GM19395 (cell line): ENCODE measurements around the gene LIPK.

Source experiments
- ATAC-seq: cut with Tn5 transposase; IDR thresholded peaks from one replicate; pipeline ENCODE4 v1.9.1; 2021; ENCODE audit warnings: mild to moderate bottlenecking, moderate library complexity; ENCODE audit not compliant: unreplicated experiment

LIPK gene

GRCh38 chr10:88781206-88781605, 75.2 kb downstream of the LIPK start:
- ATAC-seq: no peak

GRCh38 chr10:88782222-88782621, 76.2 kb downstream of the LIPK start:
- no peak for ATAC-seq

DNA sequence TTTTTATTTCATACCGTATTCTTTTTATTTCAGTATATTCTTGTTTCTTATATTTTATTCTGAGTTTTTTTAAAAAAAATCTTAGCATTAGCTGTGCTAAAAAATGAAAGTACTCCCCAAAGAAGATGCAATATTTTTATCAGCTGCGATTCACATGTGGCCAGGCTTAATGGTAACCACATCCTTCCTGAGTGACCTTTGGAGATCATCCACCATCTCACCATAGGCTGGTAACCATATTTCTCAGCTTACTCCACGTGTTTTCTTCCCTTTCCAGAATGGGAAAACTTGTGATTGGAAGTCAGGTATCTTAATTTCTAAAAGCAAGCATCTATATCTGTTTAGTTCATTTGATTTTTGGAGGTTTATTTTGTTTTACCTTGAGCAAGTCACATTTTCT, 77.7 kb downstream of the LIPK start:
- no peak for ATAC-seq

GRCh38 chr10:88786032-88786770, 80.2 kb downstream of the LIPK start:
- no peak for ATAC-seq

DNA sequence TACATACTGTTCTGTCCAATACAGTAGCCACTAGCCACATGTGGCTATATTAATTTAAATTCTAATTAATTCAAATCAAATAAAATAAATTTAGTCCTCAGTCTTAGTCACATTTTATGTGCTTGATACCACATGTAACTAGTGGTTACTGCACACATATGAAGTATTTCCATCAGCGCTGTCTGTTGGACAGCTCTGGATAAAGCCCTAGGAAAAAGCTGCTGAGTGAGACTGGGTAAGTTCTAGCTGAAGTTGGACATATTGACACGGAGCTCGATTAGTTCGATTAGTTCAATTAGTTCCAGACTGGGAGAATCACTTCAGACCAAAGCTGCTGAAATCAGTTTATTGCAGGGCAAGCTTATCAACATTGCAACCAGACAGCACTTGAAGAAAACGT, 81.4 kb downstream of the LIPK start:
- no peak for ATAC-seq

GRCh38 chr10:88788924-88789323, 82.9 kb downstream of the LIPK start:
- ATAC-seq: no peak

GRCh38 chr10:88791924-88792323, 85.9 kb downstream of the LIPK start:
- no peak for ATAC-seq

DNA sequence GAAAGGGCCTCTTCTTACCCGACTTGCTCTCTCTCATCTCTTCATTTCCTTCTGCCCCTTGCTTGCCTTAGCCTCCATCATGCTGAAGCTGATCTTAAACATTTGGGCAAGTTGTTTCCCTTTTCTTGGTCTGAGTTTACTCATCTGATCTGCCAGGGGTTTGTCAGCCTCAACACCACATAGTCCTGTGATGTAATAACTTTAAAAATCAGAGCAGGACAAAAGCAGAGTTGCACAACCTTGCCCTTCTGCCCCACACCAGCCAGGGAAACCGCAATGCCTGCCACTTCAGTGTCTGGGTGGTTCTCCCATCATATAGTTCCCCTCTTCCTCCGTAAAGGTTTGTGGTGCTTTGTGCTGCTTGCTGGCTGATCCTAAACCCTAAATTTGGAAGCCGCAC, 86.6 kb downstream of the LIPK start:
- no peak for ATAC-seq

GRCh38 chr10:88793712-88794299, 87.8 kb downstream of the LIPK start:
- no peak for ATAC-seq

- ATAC-seq: no peak
Observed at GRCh38 chr10:88794731-88795130, 88.7 kb downstream of the LIPK start.

DNA sequence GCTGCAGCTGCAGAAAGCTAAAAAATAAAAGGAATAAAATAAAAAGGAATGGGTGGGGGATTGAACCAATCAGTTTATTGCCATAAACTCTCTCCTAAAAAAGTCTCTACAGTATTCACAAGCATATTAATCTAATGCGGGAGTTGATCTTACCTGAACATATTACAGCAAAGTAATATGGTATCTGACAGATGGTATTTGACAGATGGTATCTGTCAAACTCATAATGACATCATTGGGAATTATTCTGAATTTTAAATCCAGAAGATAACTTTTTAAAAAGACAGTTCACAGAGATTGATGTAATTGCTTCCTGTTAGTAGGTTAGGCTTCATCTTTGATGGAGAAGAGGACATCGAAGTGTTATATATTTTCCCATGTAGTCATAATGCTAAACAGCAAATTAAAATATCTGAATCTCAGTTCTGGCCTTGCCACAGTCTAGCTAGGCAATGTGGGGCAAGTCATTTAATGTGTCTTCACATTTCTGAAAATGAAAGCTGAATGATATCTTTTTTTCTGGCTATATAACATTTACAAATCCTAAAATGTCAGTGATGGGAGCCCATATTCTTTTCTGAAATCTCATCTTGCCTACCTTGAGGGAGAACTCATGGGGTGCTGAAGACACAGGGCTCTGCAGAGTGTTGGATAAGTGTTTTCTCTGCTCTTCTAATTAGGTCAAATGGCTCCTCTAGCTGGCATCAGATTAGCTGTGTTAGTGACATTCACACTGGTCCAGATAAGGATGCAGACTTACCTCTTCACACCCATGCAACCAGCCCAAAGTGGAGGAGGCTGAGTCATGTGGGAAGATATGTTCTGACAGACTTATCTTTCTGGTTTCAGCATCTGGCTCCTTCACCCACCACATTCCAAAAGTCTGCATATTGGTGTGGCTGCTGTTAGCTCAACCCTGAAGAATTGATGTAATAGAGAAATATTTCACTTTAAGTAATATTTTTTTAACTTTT, 94.4 kb downstream of the LIPK start:
- no peak for ATAC-seq
